ENCODE data around the gene KCNIP3. TPM values are rescaled to one million over a fixed set of nuclear protein-coding genes. Genes with fewer than 3 reads are reported as not detected.

The KCNIP3 gene
- total RNA-seq, 1 donor from 2014 or later = 0.68 TPM

DNA sequence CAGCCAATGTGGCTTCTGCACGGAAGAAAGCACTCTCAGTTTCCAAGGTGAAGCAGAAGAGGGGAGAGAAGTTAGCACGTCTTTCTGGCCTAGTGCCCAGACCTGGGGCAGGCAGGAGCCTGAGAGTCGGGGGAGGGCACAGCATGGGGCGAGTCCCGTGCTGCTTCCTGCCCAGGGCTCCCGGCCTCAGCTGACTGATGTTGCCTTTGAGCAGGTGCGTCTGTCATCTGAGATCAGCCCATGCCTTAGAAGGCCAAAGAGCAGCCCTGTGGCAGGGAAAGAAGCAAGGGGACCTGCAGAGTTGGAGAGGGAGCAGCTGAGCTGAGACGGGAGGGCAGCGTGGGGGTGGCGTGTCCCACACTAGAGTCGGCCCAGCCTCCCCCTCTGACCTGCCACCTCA is 3.3 kb downstream of the KCNIP3 start:
- Histone ChIP-seq H3K27ac (ENCODE audit: low read depth, low read length) (no peak overlapping the region), H4K20me1 (ENCODE audit: insufficient read depth, low read length) (no peaks in the 10 kb centered on the region), H3K27me3 (ENCODE audit: insufficient read depth, low read length) (peaks cover 18% of the 10 kb centered on the region), H3K4me2 (ENCODE audit: low read length) (no peak overlapping the region), H3K4me1 (ENCODE audit: insufficient read depth, low read length) (no peaks in the 10 kb centered on the region), H2AFZ (ENCODE audit: low read depth, low read length) (no peak overlapping the region), H3K4me3 (ENCODE audit: insufficient read depth, low read depth, low read length) (no peak overlapping the region), H3K79me2 (ENCODE audit: insufficient read depth, low read length) (no peaks in the 10 kb centered on the region), H3K9me3 (ENCODE audit: insufficient read depth, low read depth, low read length) (no peaks in the 10 kb centered on the region), H3K9ac (ENCODE audit: low read length) (no peak overlapping the region), H3K36me3 (ENCODE audit: insufficient read depth, low read length) (no peaks in the 10 kb centered on the region)
- Mint-ChIP-seq H3K36me3 (ENCODE audit: low read depth, unreplicated experiment) (peaks cover 3% of the 10 kb centered on the region), H3K4me3 (ENCODE audit: unreplicated experiment) (no peak overlapping the region), H3K27me3 (ENCODE audit: low read depth, unreplicated experiment) (peaks cover 48% of the 10 kb centered on the region), H3K9me3 (ENCODE audit: unreplicated experiment) (no peaks in the 10 kb centered on the region), H3K4me1 (ENCODE audit: low read depth, unreplicated experiment) (peaks cover 6% of the 10 kb centered on the region), H3K27ac (ENCODE audit: unreplicated experiment) (no peak overlapping the region)
- no peak for DNase-seq (ENCODE audit: low read depth)
- TF ChIP-seq EZH2 (IDR thresholded peaks at IDR 0.05; ENCODE audit: insufficient read depth, low read length) = no peak
- no peak for TF ChIP-seq CTCF (IDR thresholded peaks at IDR 0.05; ENCODE audit: insufficient read depth, low read depth, low read length)
- FAIRE-seq = no peak

- TF ChIP-seq CTCF (IDR thresholded peaks at IDR 0.05; ENCODE audit: insufficient read depth, low read depth, low read length) = no peak
- TF ChIP-seq EZH2 (IDR thresholded peaks at IDR 0.05; ENCODE audit: insufficient read depth, low read length) = no peak
- H3K4me2 ChIP-seq (ENCODE audit: low read length) = no peak overlapping the region
- peaks cover 16% of the 10 kb centered on the region for H3K27me3 ChIP-seq (ENCODE audit: insufficient read depth, low read length)
- DNase-seq (ENCODE audit: low read depth) (no peak), FAIRE-seq (no peak)
- no peak overlapping the region for H3K27ac ChIP-seq (ENCODE audit: low read depth, low read length)
- H3K9me3 Mint-ChIP-seq (ENCODE audit: unreplicated experiment) = no peaks in the 10 kb centered on the region
- H3K79me2 ChIP-seq (ENCODE audit: insufficient read depth, low read length) = no peaks in the 10 kb centered on the region
- no peak overlapping the region for H3K4me3 Mint-ChIP-seq (ENCODE audit: unreplicated experiment)
- H3K9me3 ChIP-seq (ENCODE audit: insufficient read depth, low read depth, low read length) = no peaks in the 10 kb centered on the region
- peaks cover 49% of the 10 kb centered on the region for H3K27me3 Mint-ChIP-seq (ENCODE audit: low read depth, unreplicated experiment)
- no peak overlapping the region for H3K4me3 ChIP-seq (ENCODE audit: insufficient read depth, low read depth, low read length)
- H4K20me1 ChIP-seq (ENCODE audit: insufficient read depth, low read length) = no peaks in the 10 kb centered on the region
- peaks cover 3% of the 10 kb centered on the region for H3K36me3 Mint-ChIP-seq (ENCODE audit: low read depth, unreplicated experiment)
- peaks cover 6% of the 10 kb centered on the region for H3K4me1 Mint-ChIP-seq (ENCODE audit: low read depth, unreplicated experiment)
- no peak overlapping the region for H3K27ac Mint-ChIP-seq (ENCODE audit: unreplicated experiment)
- no peaks in the 10 kb centered on the region for H3K36me3 ChIP-seq (ENCODE audit: insufficient read depth, low read length)
- no peak overlapping the region for H2AFZ ChIP-seq (ENCODE audit: low read depth, low read length)
- no peaks in the 10 kb centered on the region for H3K4me1 ChIP-seq (ENCODE audit: insufficient read depth, low read length)
- H3K9ac ChIP-seq (ENCODE audit: low read length) = no peak overlapping the region
Measured at GRCh38 chr2:95301186-95301585, 4.0 kb downstream of the KCNIP3 start.

DNA sequence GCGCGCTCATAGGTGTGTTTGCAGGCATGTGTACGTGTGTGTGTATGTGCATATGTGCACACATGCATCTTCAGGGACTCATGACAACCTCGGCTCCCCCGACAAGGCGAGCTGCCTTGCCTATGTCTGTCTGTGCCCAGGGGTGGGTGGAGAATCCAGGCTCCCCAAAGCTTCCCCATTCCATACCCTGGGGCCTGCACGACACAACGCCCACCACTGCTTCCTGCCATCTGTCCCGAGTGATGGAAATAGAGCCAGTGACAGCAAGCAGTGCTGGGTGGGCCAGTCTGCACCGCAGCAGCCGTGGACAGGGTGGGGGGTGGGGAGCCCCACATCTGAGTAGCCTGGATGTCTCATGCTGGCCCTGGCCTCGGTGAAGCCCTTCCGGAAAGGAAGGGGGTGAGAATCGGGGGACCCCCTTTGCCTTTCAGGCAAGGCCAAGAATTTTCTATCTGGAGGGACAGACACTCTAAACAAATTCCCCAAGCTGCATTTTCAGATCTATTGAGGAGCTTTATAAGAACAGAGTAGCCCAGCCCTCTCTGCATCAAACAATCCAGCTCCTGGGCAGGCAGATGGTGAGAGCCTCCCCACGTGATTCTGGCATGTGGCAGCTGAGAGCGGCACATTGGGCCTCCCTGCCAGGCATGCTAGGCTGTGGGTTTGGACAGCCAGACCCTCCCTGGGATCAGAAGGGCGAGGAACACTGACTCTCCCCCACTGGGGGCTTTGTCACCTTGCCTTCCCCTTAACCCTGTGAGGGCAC is 4.9 kb downstream of the KCNIP3 start:
- DNase-seq (ENCODE audit: low read depth) (no peak), FAIRE-seq (no peak)
- peaks cover 10% of the 10 kb centered on the region for H3K27me3 ChIP-seq (ENCODE audit: insufficient read depth, low read length)
- no peak overlapping the region for H3K4me3 Mint-ChIP-seq (ENCODE audit: unreplicated experiment)
- H4K20me1 ChIP-seq (ENCODE audit: insufficient read depth, low read length) = no peaks in the 10 kb centered on the region
- no peaks in the 10 kb centered on the region for H3K79me2 ChIP-seq (ENCODE audit: insufficient read depth, low read length)
- no peak overlapping the region for H2AFZ ChIP-seq (ENCODE audit: low read depth, low read length)
- H3K27me3 Mint-ChIP-seq (ENCODE audit: low read depth, unreplicated experiment) = peaks cover 43% of the 10 kb centered on the region
- no peaks in the 10 kb centered on the region for H3K36me3 ChIP-seq (ENCODE audit: insufficient read depth, low read length)
- H3K27ac ChIP-seq (ENCODE audit: low read depth, low read length) = no peak overlapping the region
- no peak overlapping the region for H3K27ac Mint-ChIP-seq (ENCODE audit: unreplicated experiment)
- H3K36me3 Mint-ChIP-seq (ENCODE audit: low read depth, unreplicated experiment) = peaks cover 3% of the 10 kb centered on the region
- no peak overlapping the region for H3K9ac ChIP-seq (ENCODE audit: low read length)
- TF ChIP-seq EZH2 (IDR thresholded peaks at IDR 0.05; ENCODE audit: insufficient read depth, low read length) (no peak), CTCF (IDR thresholded peaks at IDR 0.05; ENCODE audit: insufficient read depth, low read depth, low read length) (no peak)
- no peaks in the 10 kb centered on the region for H3K9me3 ChIP-seq (ENCODE audit: insufficient read depth, low read depth, low read length)
- H3K4me1 ChIP-seq (ENCODE audit: insufficient read depth, low read length) = no peaks in the 10 kb centered on the region
- H3K4me3 ChIP-seq (ENCODE audit: insufficient read depth, low read depth, low read length) = no peak overlapping the region
- H3K4me1 Mint-ChIP-seq (ENCODE audit: low read depth, unreplicated experiment) = peaks cover 6% of the 10 kb centered on the region
- H3K4me2 ChIP-seq (ENCODE audit: low read length) = no peak overlapping the region
- H3K9me3 Mint-ChIP-seq (ENCODE audit: unreplicated experiment) = no peaks in the 10 kb centered on the region

Measured in astrocyte (in vitro differentiated cells and primary cell).